GM21786 (cell line): ENCODE data around the gene RGS9.
"Not testable (repeated sequence)": the region's sequence is repeated elsewhere in the genome, so short reads cannot be mapped to it uniquely, and the experiment has no call there.

Experiments used
- ATAC-seq: cut with Tn5 transposase; IDR thresholded peaks from one replicate; pipeline ENCODE4 v1.9.1; 2021; ENCODE audit not compliant: unreplicated experiment

Gene RGS9

GRCh38 chr17:65137021-65137939, at the start of gene RGS9:
RGS9 (plus strand) TSS chr17:65137370; CDS start chr17:65137541, 171 bp downstream.
- ATAC-seq = peak; percentile 86

GRCh38 chr17:65088621-65089360, 48.4 kb upstream of the RGS9 start:
- ATAC-seq = no peak

- ATAC-seq = no peak
These were observed 44.9 kb upstream of the RGS9 start for GRCh38 chr17:65092262-65092661.

- ATAC-seq = not testable (repeated sequence)
These were observed 44.3 kb upstream of the RGS9 start for GRCh38 chr17:65092721-65093356.

GRCh38 chr17:65093930-65094329, 43.2 kb upstream of the RGS9 start:
- no peak for ATAC-seq

- ATAC-seq = no peak
These were observed 41.7 kb upstream of the RGS9 start for GRCh38 chr17:65095465-65095864.

GRCh38 chr17:65096382-65096781, 40.8 kb upstream of the RGS9 start:
- not testable (repeated sequence) for ATAC-seq

GRCh38 chr17:65097110-65097509, 40.1 kb upstream of the RGS9 start:
- no peak for ATAC-seq

GRCh38 chr17:65099475-65099874, 37.7 kb upstream of the RGS9 start:
- no peak for ATAC-seq

- ATAC-seq = peak; percentile 80
These were observed 37.2 kb upstream of the RGS9 start for GRCh38 chr17:65099941-65100315.

- peak; percentile 68 for ATAC-seq
These were observed 36.6 kb upstream of the RGS9 start for GRCh38 chr17:65100316-65101140.

GRCh38 chr17:65101371-65101770, 35.8 kb upstream of the RGS9 start:
- no peak for ATAC-seq

GRCh38 chr17:65102235-65102634, 34.9 kb upstream of the RGS9 start:
- no peak for ATAC-seq

- ATAC-seq = no peak
These were observed 34.4 kb upstream of the RGS9 start for GRCh38 chr17:65102788-65103187.

- ATAC-seq = no peak
These were observed 33.7 kb upstream of the RGS9 start for GRCh38 chr17:65103431-65103830.

GRCh38 chr17:65103896-65104295, 33.3 kb upstream of the RGS9 start:
- no peak for ATAC-seq

GRCh38 chr17:65104541-65104940, 32.6 kb upstream of the RGS9 start:
- ATAC-seq = no peak

- ATAC-seq = no peak
These were observed 32.2 kb upstream of the RGS9 start for GRCh38 chr17:65104973-65105372.

GRCh38 chr17:65108152-65108551, 29.0 kb upstream of the RGS9 start:
- no peak for ATAC-seq

- no peak for ATAC-seq
These were observed 27.6 kb upstream of the RGS9 start for GRCh38 chr17:65109543-65109942.
